ENCODE results near the gene SUMO3. TPM values are rescaled to one million over a fixed set of nuclear protein-coding genes. Genes with fewer than 3 reads are reported as not detected.

SUMO3 gene
- total and polyA plus RNA-seq, 2 of the 4 experiments (the other 2 are of a cell fraction): 64.9 to 101 TPM

DNA sequence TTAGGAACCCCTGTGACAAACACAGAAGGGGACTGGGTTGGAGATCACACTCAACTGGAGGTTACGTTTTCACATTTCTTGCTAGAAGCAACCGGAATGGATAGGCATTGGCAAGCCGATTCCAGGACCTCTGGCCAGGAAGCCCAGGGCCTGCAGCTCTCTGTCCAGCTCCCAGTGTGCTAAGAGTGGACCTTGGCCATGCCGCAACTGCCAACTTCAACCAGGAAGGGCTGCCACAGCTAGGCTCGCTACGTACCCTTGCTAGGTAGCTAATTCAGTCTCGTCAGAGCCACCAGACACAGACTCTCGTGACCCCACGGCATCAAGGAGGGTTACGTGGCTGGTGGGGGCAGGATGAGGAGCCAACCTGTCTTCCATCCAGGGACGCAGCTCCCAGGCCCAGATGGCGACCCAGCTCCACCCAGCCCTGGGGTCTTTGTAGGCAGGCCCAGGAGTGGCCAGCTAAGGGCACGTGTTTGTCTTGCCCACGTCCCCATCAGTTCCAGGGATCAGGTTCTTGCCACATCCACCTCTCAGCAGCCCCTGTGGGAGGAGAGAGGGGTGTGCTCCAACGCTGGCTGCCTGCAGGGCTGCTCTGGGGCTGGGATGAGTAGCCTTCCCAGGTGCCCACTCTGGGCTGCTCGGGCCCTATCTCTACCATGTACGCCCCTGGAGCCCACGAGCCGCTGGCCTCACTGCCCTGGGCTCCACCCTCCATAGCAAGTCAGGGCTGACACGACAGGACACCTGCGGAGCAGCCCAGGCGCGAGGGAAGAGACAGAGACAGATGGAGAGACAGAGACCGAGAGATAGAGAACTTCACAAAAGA, 55.4 kb downstream of the SUMO3 start:
- H4K8ac ChIP-seq (ENCODE audit: low read depth in 2 of 2, low read length in 2 of 2): no peak overlapping the region
- H3K18ac ChIP-seq (ENCODE audit: low read depth, low read length): no peak overlapping the region
- no TSS peak for BruUV-seq (replicated peaks)
- H2BK15ac ChIP-seq (ENCODE audit: low read depth, low read length): no peak overlapping the region
- no peak overlapping the region for H2AK9ac ChIP-seq (replicated peaks; ENCODE audit: low read depth, low read length, poor library complexity)
- no peaks in the 10 kb centered on the region for H3K4me1 ChIP-seq (ENCODE audit: control insufficient read depth, insufficient read depth, low read length)
- no peaks in the 10 kb centered on the region for H3K9me1 ChIP-seq (ENCODE audit: insufficient read depth, low read length)
- H3K4ac ChIP-seq (ENCODE audit: low read depth, low read length): no peak overlapping the region
- H2BK120ac ChIP-seq (ENCODE audit: low read depth, low read length): no peak overlapping the region
- ChIA-PET CTCF (no interaction called here), POLR2A (ENCODE audit: unreplicated experiment) (no interaction called here)
- H3K27me3 ChIP-seq (ENCODE audit: control insufficient read depth, insufficient read depth, low read length): peaks cover 3% of the 10 kb centered on the region; the same call in 1 of the 2 replicates
- no peak overlapping the region for H3K27ac ChIP-seq (ENCODE audit: insufficient read depth, low read length)
- H3K9me3 ChIP-seq (ENCODE audit: control insufficient read depth, insufficient read depth, low read length): no peaks in the 10 kb centered on the region
- no peak overlapping the region for H3K14ac ChIP-seq (replicated peaks; ENCODE audit: low read depth, low read length)
- dilution Hi-C loops (cut with HindIII; ENCODE audit: low sequenced_read_pairs, unreplicated experiment) (no loop called here), intact Hi-C loops (cut with micrococcal nuclease) (no loop called here), in situ Hi-C loops (cut with MboI; ENCODE audit: low sequenced_read_pairs) (no loop called here)
- ATAC-seq (ENCODE audit: low read depth) (no peak), DNase-seq (no peak)
- no peaks in the 10 kb centered on the region for H3K36me3 ChIP-seq (ENCODE audit: control insufficient read depth, insufficient read depth, low read length)
- H2BK20ac ChIP-seq (ENCODE audit: low read depth, low read length): no peak overlapping the region
- no peak overlapping the region for H3K4me2 ChIP-seq (ENCODE audit: low read depth, low read length)
- H3K23ac ChIP-seq (ENCODE audit: low read depth, low read length): no peak overlapping the region
- no peak overlapping the region for H4K91ac ChIP-seq (ENCODE audit: insufficient read depth, low read depth, low read length)
- no peak overlapping the region for H4K5ac ChIP-seq (ENCODE audit: low read depth, low read length)
- no peak overlapping the region for H3K9ac ChIP-seq (ENCODE audit: low read depth, low read length)
- no peaks in the 10 kb centered on the region; the same call in none of the 2 replicates for H4K20me1 ChIP-seq (ENCODE audit: insufficient read depth, low read length)
- H2AFZ ChIP-seq (replicated peaks; ENCODE audit: low read length, poor library complexity): no peak overlapping the region
- no peak overlapping the region for H2BK5ac ChIP-seq (ENCODE audit: low read depth, low read length, poor library complexity, severe bottlenecking)
- no peak overlapping the region for H3K4me3 ChIP-seq (ENCODE audit: insufficient read depth, low read depth, low read length)
- no peak overlapping the region for H2AK5ac ChIP-seq (ENCODE audit: low read depth, low read length)
- 84% methylated on average over 7 of the region's 24 CpGs; no CpG with 5 or more reads in 1 of the 2 experiments for WGBS, 2 experiments (ENCODE audit: extremely low coverage in 2 of 2, insufficient read length in 1 of 2)
- no peak overlapping the region for H3K56ac ChIP-seq (ENCODE audit: extremely low read depth, insufficient read depth, low read length)
- H3K79me1 ChIP-seq (ENCODE audit: low read depth in 1 of 2, low read length in 2 of 2): no peaks in the 10 kb centered on the region
- TF ChIP-seq BHLHE40 (IDR thresholded peaks at IDR 0.05; ENCODE audit: low read depth, low read length): no peak
- TF ChIP-seq MAFK (IDR thresholded peaks at IDR 0.05; ENCODE audit: low read depth, low read length): no peak
- TF ChIP-seq MAZ (IDR thresholded peaks at IDR 0.05; ENCODE audit: borderline replicate concordance, low read depth, low read length): no peak
- TF ChIP-seq RCOR1 (IDR thresholded peaks at IDR 0.05; ENCODE audit: insufficient replicate concordance, low read length): no peak
- TF ChIP-seq, protein P1, sequence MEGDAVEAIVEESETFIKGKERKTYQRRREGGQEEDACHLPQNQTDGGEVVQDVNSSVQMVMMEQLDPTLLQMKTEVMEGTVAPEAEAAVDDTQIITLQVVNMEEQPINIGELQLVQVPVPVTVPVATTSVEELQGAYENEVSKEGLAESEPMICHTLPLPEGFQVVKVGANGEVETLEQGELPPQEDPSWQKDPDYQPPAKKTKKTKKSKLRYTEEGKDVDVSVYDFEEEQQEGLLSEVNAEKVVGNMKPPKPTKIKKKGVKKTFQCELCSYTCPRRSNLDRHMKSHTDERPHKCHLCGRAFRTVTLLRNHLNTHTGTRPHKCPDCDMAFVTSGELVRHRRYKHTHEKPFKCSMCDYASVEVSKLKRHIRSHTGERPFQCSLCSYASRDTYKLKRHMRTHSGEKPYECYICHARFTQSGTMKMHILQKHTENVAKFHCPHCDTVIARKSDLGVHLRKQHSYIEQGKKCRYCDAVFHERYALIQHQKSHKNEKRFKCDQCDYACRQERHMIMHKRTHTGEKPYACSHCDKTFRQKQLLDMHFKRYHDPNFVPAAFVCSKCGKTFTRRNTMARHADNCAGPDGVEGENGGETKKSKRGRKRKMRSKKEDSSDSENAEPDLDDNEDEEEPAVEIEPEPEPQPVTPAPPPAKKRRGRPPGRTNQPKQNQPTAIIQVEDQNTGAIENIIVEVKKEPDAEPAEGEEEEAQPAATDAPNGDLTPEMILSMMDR (conservative IDR thresholded peaks at IDR 0.05; ENCODE audit: low read depth, low read length): no peak
- TF ChIP-seq CHD1 (IDR thresholded peaks at IDR 0.05; ENCODE audit: low read depth, low read length): no peak
- no peak for TF ChIP-seq NFE2L2 (IDR thresholded peaks at IDR 0.05; ENCODE audit: low read depth, low read length)
- no peak for TF ChIP-seq POLR2A (IDR thresholded peaks at IDR 0.05; ENCODE audit: low read depth, low read length)
- no peak for TF ChIP-seq CEBPB (IDR thresholded peaks at IDR 0.05; ENCODE audit: low read depth, low read length)
- TF ChIP-seq, protein P2, sequence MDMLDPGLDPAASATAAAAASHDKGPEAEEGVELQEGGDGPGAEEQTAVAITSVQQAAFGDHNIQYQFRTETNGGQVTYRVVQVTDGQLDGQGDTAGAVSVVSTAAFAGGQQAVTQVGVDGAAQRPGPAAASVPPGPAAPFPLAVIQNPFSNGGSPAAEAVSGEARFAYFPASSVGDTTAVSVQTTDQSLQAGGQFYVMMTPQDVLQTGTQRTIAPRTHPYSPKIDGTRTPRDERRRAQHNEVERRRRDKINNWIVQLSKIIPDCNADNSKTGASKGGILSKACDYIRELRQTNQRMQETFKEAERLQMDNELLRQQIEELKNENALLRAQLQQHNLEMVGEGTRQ (IDR thresholded peaks at IDR 0.05; ENCODE audit: low read depth, low read length): no peak
- no peak for TF ChIP-seq SMC3 (IDR thresholded peaks at IDR 0.05; ENCODE audit: low read depth, low read length)
- TF ChIP-seq, protein P3, sequence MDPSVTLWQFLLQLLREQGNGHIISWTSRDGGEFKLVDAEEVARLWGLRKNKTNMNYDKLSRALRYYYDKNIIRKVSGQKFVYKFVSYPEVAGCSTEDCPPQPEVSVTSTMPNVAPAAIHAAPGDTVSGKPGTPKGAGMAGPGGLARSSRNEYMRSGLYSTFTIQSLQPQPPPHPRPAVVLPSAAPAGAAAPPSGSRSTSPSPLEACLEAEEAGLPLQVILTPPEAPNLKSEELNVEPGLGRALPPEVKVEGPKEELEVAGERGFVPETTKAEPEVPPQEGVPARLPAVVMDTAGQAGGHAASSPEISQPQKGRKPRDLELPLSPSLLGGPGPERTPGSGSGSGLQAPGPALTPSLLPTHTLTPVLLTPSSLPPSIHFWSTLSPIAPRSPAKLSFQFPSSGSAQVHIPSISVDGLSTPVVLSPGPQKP (IDR thresholded peaks at IDR 0.05; ENCODE audit: borderline replicate concordance, low read depth, low read length): no peak
- no peak for TF ChIP-seq RAD21 (IDR thresholded peaks at IDR 0.05; ENCODE audit: low read length)
- no peak for TF ChIP-seq RFX5 (IDR thresholded peaks at IDR 0.05; ENCODE audit: low read depth, low read length)
- no peak for TF ChIP-seq MXI1 (IDR thresholded peaks at IDR 0.05; ENCODE audit: borderline replicate concordance, low read depth, low read length)

Measured in IMR-90 (cell line).